Measurements from ENCODE around the gene ZNF248.
"Not testable (repeated sequence)": the region's sequence is repeated elsewhere in the genome, so short reads cannot be mapped to it uniquely, and the experiment has no call there.

The ZNF248 gene

DNA sequence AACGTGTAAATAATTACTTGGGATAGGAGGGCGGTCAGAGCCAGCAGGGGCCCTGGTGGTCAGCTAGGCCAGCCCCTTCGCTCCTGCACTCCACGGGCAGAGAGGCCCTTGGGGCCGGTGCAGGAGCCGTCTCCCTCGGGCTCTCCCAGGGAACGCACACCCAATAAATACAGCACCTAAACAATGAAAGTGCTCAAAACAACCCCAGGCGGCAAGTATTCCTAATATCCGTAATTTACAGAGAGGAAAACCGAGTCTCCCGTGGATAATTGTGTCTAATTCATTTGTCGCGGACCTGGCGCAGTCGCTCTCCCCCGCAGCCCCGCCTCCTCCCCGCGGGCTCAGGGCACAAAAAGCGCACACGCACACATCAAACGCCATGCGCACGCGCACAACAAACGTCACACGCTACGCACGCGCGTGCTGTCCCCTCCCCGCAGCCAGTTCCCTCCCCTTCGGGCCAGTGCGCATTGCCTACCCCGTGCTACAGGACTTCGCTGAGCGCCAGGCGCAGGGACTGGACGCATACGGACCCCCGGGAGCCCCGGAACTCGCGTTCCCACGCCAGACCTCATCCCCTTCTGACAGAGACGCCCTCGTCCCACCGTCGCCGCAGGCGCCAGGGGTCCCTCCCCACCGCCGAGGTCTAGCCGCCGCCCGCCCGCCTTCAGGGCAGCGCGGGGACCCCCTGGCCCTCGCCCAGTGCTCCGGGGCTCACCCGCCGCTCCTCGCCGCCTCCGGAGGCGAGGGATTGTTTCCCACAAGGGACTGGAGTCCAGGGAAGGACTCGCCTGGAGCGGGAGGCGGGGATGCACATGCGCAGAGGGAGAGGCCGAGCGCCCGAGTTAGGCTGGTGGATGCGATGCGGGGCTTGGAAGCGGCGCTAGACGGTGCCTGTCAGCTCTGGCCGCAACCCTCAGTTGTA, at the start of gene ZNF248:
Gene ZNF248 (minus strand): TSS at position 324 of the 925 bp plus-strand sequence. CDS start 1,300 bp downstream, outside the sequence.
- peak; percentile 91 for DNase-seq

DNA sequence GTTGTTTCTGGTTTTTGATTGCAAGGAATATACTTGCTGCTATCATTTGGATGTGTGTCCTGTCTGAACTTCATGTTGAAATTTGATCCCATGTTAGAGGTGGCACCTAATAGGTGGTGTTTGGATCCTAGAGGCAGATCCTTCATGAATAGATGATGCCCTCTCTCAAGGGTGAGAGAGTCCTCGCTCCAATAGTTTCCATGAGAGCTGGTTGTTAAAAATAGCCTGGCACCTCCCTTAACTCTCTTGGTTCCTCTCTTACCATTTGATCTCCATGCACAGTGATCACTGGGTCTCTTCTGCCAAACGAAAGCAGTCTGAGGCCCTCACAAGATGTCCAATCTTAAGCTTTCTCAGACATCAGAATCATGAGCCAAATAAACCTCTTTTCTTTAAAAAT, 49.0 kb upstream of the ZNF248 start:
- DNase-seq = no peak

- DNase-seq = no peak
These were observed 39.0 kb upstream of the ZNF248 start for GRCh38 chr10:37896436-37896835.

- no peak for DNase-seq
These were observed 38.3 kb upstream of the ZNF248 start for GRCh38 chr10:37895674-37896073.

DNA sequence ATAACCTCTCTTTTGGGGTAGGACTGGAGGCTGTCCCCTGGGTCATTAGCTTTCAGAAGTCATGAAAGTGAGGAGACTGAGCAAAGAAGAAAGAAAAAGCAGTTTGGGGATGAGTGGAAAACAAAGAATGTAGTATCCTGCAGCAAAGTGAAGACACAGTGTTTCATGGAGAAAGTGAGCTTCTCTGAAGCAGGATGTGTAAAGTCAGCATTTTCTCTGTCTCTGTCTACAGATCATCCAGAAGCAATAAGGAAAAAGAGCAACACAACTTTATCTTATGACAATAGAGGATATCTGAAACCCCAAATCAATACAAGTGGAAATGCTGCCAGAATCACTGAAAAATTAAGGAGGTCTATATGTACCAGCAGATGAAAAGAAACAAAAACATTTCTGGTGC, 28.4 kb upstream of the ZNF248 start:
- DNase-seq = no peak

GRCh38 chr10:37872955-37873354, 15.5 kb upstream of the ZNF248 start:
- no peak for DNase-seq

GRCh38 chr10:37872283-37872682, 14.9 kb upstream of the ZNF248 start:
- no peak for DNase-seq

- no peak for DNase-seq
These were observed 14.3 kb upstream of the ZNF248 start for GRCh38 chr10:37871568-37872251.

DNA sequence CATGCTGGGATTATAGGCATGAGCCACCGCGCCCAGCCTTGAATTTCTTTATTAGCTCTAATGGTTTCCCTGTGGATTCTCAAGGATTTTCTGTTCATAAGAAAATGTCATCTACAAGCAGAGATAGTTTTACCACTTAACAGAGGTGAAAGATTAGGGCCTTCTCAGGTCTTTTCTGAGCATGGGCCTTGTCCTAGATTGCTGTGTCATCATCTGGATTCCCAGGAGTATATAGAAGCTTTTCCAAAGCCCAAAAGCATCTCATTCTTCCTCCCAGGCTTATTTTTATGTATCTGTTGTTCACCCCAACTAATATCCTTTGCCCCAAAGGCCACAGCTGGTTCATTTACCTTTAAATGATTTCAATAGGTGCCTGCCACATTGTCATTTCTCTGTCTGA, 13.7 kb upstream of the ZNF248 start:
- DNase-seq = no peak

DNA sequence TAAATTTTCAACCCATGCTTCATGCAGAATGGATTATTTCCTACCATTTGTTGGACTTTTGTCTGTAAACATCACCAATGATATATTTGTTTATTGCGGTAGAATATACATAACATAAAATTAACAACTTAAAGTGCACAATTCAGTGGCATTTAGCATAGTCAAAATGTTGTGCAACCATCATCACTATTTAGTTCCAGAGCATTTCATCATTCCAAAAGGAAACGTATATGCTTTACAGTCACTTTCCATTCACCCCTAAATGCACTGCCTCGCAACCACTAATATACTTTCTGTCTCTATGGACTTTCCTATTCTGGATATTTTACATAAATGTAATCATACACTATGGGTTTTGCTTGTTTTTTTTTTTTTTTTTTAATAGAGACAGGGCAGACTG, 11.4 kb upstream of the ZNF248 start:
- DNase-seq = no peak

- DNase-seq = no peak
These were observed 8.8 kb upstream of the ZNF248 start for GRCh38 chr10:37865957-37866803.

DNA sequence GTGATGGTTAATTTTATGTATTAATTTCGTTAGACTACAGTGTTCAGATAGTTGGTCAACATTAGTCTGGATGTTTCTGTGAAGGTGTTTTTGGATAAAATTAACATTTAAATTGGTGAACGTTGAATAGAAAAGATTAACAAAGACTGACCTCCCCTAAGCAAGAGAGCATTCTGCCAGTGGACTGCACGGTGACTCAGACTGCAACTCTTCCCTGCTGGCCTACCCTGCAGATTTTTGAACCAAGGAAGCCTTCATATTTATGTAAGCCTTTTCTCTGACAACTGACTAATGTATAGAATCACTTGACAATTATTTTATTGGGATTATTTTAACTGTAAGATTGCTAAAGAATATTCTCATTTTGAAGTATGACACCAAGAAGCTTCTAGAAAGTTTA, 7.9 kb upstream of the ZNF248 start:
- no peak for DNase-seq

GRCh38 chr10:37860494-37861190, 3.2 kb upstream of the ZNF248 start:
- DNase-seq = no peak

GRCh38 chr10:37859270-37859669, 1.9 kb upstream of the ZNF248 start:
- DNase-seq = not testable (repeated sequence)

DNA sequence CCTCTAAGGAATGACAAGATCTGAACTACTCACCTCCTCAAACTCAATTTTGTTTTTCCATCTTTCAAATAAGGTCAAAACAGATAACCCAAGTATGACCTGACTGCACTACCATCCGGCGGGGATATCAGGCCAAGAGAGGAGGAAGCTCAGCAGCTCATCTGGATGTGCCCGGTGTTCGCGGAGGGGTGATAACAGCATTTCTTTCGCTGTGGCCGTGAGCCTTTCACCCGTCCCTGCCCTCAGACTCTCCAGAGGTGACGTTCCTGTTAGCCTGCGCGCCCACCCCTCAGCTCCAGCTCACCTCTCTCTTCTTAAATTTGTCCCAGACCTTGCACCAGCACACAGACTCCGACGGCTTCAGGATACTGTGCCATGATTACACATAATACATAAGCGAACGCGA, 526 bp downstream of the ZNF248 start:
- peak; percentile 3 for DNase-seq

- DNase-seq = no peak
These were observed 1.8 kb downstream of the ZNF248 start for GRCh38 chr10:37855636-37856035.

GRCh38 chr10:37854626-37855025, 2.8 kb downstream of the ZNF248 start:
- no peak for DNase-seq

DNA sequence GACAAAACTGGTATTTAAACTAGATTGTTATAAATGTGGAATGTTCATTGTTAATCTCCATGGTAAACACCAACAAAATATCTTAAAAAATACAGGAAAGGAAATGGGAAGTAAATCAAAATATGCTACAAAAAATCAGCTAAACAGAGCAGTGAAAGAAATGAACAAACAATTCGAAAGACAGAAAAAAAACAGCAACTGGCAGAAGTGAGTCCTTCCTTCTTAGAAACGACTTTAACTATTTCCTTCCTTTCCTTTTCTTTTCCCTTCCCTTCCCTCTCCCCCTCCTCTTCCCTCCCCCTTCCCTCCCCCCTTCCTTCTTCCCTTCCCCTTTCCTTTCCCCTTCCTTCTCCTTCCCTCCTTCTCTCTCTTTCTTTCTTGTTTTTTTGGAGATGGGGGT, 12.8 kb downstream of the ZNF248 start:
- no peak for DNase-seq

DNA sequence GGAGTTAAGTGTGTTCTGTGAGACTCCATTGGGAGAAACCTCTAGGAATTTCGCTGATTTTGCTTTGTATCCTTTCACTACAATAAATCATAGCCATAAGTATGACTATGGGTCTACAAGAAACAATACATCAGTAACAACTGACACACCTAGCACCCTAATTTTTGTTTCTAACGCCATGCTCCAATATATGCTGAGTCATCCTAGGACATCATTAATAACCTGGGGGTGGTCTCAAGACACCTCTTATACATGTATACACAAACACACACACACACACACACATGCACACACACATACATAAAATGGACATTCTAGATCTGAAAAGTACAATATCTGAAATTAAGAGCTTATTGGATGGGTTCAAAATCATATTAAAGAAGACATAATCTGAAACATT, 18.2 kb downstream of the ZNF248 start:
- DNase-seq = no peak

DNA sequence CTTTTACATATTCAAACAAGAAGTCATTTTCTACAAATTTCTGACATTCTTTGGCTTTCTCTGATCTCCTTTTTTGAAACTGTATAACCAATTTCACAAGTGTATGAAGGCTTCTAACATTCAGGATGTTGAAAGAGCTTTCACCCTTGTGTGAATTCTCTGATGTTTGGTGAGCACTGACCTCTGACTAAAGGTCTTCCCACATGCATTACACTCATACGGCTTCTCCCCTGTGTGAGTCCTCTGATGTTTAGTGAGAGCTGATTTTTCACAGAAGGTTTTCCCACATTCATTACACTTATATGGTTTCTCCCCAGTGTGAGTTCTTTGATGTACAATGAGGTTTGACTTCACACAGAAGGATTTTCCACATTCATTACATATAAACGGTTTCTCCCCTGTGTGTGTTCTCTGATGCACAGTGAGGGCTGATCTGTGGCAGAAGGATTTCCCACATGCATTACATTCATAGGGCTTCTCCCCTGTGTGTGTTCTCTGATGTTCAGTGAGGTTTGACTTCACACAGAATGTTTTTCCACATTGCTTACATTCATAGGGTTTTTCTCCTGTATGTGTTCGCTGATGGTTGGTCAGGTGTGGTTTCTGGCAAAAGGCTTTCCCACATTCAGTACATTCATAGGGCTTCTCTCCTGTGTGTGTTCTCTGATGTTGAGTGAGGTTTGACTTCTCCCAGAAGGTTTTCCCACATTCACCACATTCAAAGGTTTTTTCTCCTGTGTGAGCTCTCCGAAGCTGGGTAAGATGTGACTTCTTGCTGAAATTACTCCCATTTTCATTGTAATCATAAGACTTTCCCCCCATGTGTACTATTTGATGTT, 25.7 kb downstream of the ZNF248 start:
- DNase-seq = no peak

GRCh38 chr10:37826806-37827205, 30.6 kb downstream of the ZNF248 start:
- DNase-seq = no peak

- no peak for DNase-seq
These were observed 36.2 kb downstream of the ZNF248 start for GRCh38 chr10:37821237-37821636.

Measured in NCI-H1092 (cell line).